Fibroblast of the conjunctiva (primary cell): Measurements from ENCODE around the gene PTH2R.
"Not testable (repeated sequence)": the region's sequence is repeated elsewhere in the genome, so short reads cannot be mapped to it uniquely, and the experiment has no call there.

Experiments used
- DNase-seq: peaks from one replicate; pipeline ENCODE4 v3.0.0-alpha.2; 2010; ENCODE audit warnings: low read depth

Gene PTH2R

DNA sequence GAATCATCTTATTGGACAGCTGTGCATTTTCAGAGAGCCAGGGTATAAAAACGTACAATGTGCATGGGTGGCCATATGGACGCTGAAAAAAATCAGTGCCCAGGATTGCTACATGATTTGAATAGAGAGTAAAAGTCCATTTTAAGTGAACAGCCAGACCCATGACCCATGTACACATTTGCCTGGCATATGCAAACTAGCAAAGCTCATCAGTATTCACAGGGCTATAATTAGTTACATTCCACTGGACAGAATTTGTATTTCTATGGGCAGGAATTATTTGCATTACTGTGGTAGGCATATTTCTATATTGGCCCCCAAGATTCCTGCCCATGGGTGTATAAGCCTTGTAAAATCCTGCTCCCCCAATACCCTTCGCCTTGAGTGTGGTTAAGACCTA lies 78.8 kb downstream of the PTH2R start:
- DNase-seq, result no peak

DNA sequence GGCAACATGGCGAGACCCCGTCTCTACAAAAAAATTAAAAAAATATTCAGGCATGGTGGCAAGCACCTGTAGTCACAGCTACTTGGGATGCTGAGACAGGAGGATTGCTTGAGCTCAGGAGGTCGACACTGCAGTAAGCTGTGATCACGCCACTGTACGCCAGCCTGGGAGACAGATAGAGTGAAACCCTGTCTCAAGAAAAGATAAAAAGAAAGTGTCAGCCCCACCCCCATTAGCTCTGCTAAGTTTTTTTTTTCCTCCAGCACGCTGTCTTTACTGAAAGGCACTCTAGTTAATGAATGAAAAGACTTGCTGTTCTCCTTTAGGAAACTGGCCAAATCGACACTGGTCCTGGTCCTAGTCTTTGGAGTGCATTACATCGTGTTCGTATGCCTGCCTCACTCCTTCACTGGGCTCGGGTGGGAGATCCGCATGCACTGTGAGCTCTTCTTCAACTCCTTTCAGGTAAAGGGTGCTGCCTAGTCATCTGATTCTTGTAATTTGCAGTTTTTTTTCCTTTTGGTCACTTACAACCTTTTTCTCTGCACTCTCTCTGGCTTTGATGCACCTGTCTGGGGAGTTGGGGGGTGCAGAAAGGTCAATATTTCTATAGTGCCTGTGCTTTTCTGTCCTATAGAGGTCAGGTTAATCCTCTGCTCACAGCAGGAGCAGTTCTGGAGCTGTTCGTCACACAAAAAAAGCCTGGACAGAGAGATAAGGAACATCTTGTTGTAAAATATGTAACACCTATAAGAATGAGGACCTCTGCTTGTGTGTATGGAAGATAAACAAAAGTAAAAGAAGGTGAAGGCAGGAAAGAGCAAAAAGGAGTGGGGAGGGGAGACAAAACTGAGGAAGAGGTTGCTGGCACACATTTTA lies 82.3 kb downstream of the PTH2R start:
- no peak for DNase-seq

GRCh38 chr2:208489687-208490086 lies 83.1 kb downstream of the PTH2R start:
- no peak for DNase-seq

GRCh38 chr2:208490492-208490891 lies 83.9 kb downstream of the PTH2R start:
- no peak for DNase-seq

GRCh38 chr2:208491641-208492040 lies 85.0 kb downstream of the PTH2R start:
- no peak for DNase-seq

DNA sequence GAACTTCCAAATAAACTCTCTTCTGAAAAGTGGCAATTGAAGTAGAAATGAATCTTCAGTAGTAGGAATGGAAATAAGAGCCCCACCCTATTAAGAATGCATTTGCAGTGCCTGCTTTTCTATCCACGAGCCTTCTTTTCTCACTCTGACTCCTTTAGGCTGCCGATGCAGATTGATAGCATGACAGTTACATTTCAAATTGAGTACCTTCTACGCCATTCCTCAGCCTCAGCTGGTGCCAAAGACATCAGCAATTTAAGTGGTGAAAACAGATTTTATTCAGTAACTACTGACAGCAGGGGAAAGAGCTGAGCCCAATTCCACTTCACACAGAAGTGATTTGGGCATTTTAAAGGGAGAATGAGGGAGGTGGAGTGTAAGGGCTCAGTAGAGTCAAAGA lies 85.5 kb downstream of the PTH2R start:
- DNase-seq, result no peak

GRCh38 chr2:208493186-208493585 lies 86.6 kb downstream of the PTH2R start:
- DNase-seq, result no peak

DNA sequence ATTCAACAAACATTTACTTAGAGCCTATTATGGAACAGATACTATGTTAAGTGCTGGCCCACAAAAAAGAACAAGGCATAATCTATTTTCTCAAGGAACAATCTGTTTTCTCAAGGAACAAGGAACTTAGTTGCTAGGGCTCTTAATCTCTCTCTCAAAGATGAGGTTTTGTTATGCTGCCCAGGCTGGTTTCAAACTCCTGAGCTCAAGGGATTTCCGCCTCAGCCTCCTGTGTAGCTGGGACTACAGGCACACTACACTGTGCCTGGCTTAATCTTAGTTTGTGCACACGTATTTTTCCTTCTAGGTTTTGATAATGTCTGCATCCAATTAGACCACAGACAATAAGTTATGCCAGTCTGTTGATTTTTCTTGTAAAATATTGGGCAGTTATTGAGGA lies 89.5 kb downstream of the PTH2R start:
- no peak for DNase-seq

DNA sequence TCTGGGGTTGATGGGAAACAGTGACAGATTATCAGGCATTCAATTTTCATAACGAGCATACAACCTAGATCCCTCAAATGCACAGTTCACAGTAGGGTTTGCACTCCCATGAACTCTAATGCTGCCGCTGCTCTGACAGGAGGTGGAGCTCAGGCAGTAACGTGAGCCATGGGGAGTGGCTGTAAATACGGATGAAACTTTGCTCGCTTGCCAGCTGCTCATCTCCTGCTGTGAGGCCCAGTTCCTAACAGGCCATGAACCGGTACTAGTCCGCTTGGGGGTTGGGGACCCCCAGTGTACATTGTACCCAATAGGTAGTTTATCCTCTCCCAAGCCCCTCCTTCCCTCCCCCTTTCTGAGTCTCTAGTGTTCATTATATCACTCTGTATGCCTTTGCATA lies 94.6 kb downstream of the PTH2R start:
- DNase-seq, result no peak

DNA sequence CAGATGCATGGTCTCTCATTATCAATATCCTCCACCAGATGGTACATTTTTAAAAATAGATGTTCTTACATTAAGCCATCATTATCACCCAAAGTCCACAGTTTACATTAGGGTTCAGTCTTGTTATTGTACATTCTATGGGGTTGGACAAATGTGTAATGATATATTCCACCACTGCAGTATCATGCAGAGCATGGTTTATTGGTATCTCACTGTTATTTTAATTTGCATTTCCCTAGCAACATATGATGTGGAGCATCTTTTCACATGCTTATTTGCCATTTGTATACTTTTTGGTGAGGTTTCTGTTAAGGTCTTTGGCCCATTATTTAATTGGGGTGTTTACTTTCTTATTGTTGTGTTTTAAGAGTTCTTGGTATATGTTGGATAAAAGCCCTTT lies 95.7 kb downstream of the PTH2R start:
- no peak for DNase-seq

GRCh38 chr2:208505365-208505764 lies 98.8 kb downstream of the PTH2R start:
- not testable (repeated sequence) for DNase-seq

GRCh38 chr2:208509586-208509985 lies 103.0 kb downstream of the PTH2R start:
- DNase-seq, result no peak

GRCh38 chr2:208511016-208511415 lies 104.4 kb downstream of the PTH2R start:
- DNase-seq, result no peak

GRCh38 chr2:208511573-208511972 lies 105.0 kb downstream of the PTH2R start:
- DNase-seq, result no peak

DNA sequence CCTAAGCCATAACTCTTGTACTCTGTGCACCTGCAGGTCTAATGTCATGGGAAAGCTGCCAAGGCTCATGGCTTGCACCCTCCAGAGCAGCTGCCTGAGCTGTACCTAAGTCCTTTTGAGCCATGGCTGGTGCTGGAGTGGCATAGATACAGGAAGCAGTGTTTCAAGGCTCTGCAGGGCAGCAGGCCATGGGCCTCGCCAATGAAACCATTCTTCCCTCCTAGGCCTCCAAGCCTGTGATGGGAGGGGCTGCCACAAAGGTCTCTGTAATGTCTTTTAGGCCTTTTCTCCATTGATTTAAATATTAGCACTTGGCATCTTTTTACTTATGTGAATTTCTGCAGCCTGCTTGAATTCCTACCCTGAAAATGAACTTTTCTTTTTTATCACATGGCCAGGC lies 108.5 kb downstream of the PTH2R start:
- no peak for DNase-seq

- not testable (repeated sequence) for DNase-seq
These were observed 116.5 kb downstream of the PTH2R start for GRCh38 chr2:208523069-208523468.

- not testable (repeated sequence) for DNase-seq
These were observed 118.6 kb downstream of the PTH2R start for GRCh38 chr2:208525165-208525564.

DNA sequence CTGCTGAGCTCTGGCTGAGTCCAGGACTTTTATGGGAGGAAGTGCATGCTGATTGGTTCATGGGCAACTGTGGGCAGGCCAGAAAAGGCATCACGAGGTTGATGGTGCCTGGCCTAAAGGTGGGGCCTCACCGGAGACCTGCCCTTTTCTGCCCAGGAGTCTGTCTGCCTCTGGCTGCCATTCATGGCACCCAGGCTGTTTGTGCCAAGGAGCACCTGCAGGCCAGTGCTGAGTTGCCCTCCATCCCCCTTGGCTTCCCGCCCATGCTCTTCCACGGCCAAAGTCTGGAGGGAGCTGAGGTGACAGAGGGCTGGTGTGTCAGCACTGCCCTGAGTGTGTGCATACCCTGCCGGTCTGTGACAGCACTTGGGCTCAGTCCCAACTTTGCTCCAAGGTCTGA lies 123.2 kb downstream of the PTH2R start:
- DNase-seq, result no peak

GRCh38 chr2:208531361-208531760 lies 124.8 kb downstream of the PTH2R start:
- no peak for DNase-seq

DNA sequence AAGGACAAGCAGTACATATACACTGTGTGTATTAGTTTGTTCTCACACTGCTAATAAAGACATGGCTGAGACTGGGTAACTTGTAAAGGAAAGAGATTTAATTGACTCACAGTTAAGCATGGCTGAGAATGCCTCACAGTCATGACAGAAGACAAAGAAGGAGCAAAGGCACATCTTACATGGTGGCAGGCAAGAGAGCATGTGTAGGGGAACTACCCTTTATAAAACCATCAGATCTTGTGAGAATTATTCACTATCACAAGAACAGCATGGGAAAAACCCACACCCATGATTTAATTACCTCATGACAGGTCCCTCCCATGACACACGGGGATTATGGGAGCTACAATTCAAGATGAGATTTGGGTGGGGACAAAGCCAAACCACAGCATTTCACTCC lies 129.0 kb downstream of the PTH2R start:
- DNase-seq, result not testable (repeated sequence)

- DNase-seq, result no peak
These were observed 134.9 kb downstream of the PTH2R start for GRCh38 chr2:208541461-208541988.

GRCh38 chr2:208541989-208542464 lies 135.4 kb downstream of the PTH2R start:
- no peak for DNase-seq

DNA sequence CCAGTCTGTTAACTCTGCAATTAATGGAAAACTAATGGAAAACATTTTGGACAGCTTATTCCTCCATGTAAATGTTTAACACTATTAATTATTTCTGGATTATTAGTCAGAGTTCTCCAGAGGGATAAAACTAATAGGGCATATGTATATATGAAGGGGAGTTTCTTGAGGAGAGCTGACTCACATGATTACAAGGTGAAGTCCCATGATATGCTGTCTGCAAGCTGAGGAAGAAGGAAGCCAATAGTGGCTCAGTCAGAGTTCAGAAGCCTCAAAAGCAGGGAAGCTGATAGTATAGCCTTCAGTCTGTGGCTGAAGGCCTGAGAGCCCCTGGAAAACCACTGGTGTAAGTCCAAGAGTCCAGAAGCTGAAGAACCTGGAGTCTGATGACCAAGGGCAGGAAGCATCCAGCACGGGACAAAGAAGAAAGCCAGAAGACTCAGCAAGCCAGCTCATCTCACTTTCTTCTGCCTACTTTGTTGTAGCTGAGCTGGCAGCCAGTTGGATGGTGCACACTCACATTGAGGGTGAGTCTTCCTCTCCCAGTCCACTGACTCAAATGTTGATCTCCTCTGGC lies 136.0 kb downstream of the PTH2R start:
- DNase-seq, result no peak
